Activated B cell treated with CpG ODN at 0.5 μM for 24 hours (primary cell): Measurements from ENCODE around the gene IGFL2. TPM values are rescaled to one million over a fixed set of nuclear protein-coding genes. Genes with fewer than 3 reads are reported as not detected.

Experiments used
- ATAC-seq: fragments of 200-7000 bp; cut with Tn5 transposase; one replicate; pipeline ENCODE4 v1.10.0; 2021; ENCODE audit warnings: low read depth, mild to moderate bottlenecking, moderate library complexity
- CTCF ChIA-PET: fragments of 350-600 bp; sonication (Branson Sonifier 250); formaldehyde crosslinking; loops from one replicate; lab custom pipeline; 2021; ENCODE audit warnings: antibody characterized with exemption; lab: Charles Lee
- POLR2A ChIA-PET: fragments of 350-600 bp; sonication (Branson Sonifier 250); formaldehyde crosslinking; loops from one replicate; lab custom pipeline; 2021; ENCODE audit warnings: antibody characterized with exemption; lab: Charles Lee
- DNase-seq: peaks from one replicate; pipeline ENCODE4 v3.0.0; 2022
- H3K27ac Mint-ChIP-seq: one replicate; pipeline ENCODE4 v1.8.0; 2020; ENCODE audit warnings: mixed read lengths
- H3K27me3 Mint-ChIP-seq: one replicate; pipeline ENCODE4 v1.8.0; 2021; ENCODE audit warnings: mixed read lengths
- H3K36me3 Mint-ChIP-seq: one replicate; pipeline ENCODE4 v1.8.0; 2021; ENCODE audit warnings: low read depth, mixed read lengths
- H3K4me1 Mint-ChIP-seq: one replicate; pipeline ENCODE4 v1.8.0; 2021; ENCODE audit warnings: mixed read lengths
- H3K4me3 Mint-ChIP-seq: one replicate; pipeline ENCODE4 v1.8.0; 2020; ENCODE audit warnings: mild to moderate bottlenecking, mixed read lengths
- H3K9me3 Mint-ChIP-seq: one replicate; pipeline ENCODE4 v1.8.0; 2020; ENCODE audit warnings: mixed read lengths
- CTCF ChIP-seq: fragments of 200-600 bp; IDR thresholded peaks from one replicate; pipeline ENCODE4 v1.8.0; 2022; ENCODE audit warnings: antibody characterized with exemption, mild to moderate bottlenecking
- intact Hi-C: fragments of 100-400 bp; cut with micrococcal nuclease; formaldehyde crosslinking; loops from one replicate; pipeline ENCODE4 v1.15.1; 2024
- total RNA-seq: library from RNA; stranded (reverse); gene quantifications from 2 replicates; pipeline ENCODE4 v1.2.3, GENCODE V29; 2022

The IGFL2 gene
- total RNA-seq, 1 donor from 2014 or later, result not detected

- no peak for DNase-seq
- H3K9me3 Mint-ChIP-seq, result peaks cover 2% of the 10 kb centered on the region
- ChIA-PET CTCF (no interaction called here), POLR2A (no interaction called here)
- no peaks in the 10 kb centered on the region for H3K4me1 Mint-ChIP-seq
- peaks cover 26% of the 10 kb centered on the region for H3K27me3 Mint-ChIP-seq
- no peak overlapping the region for H3K27ac Mint-ChIP-seq
- intact Hi-C loops, result no loop called here
- no peak for ATAC-seq
- TF ChIP-seq CTCF, result no peak
- H3K4me3 Mint-ChIP-seq, result no peak overlapping the region
- no peaks in the 10 kb centered on the region for H3K36me3 Mint-ChIP-seq
Observed at GRCh38 chr19:46111376-46111775, 36.7 kb upstream of the IGFL2 start.

GRCh38 chr19:46112527-46112926, 35.5 kb upstream of the IGFL2 start:
- no peak for TF ChIP-seq CTCF
- intact Hi-C loops, result no loop called here
- ChIA-PET CTCF (no interaction called here), POLR2A (no interaction called here)
- H3K4me3 Mint-ChIP-seq, result no peak overlapping the region
- no peaks in the 10 kb centered on the region for H3K4me1 Mint-ChIP-seq
- DNase-seq, result no peak
- H3K27ac Mint-ChIP-seq, result no peak overlapping the region
- H3K27me3 Mint-ChIP-seq, result peaks cover 27% of the 10 kb centered on the region
- ATAC-seq, result no peak
- no peaks in the 10 kb centered on the region for H3K36me3 Mint-ChIP-seq
- peaks cover 2% of the 10 kb centered on the region for H3K9me3 Mint-ChIP-seq

- no peak overlapping the region for H3K4me3 Mint-ChIP-seq
Observed at GRCh38 chr19:46113726-46114125, 34.3 kb upstream of the IGFL2 start.

GRCh38 chr19:46115396-46116106, 32.5 kb upstream of the IGFL2 start:
- TF ChIP-seq CTCF, result no peak
- Mint-ChIP-seq H3K9me3 (no peaks in the 10 kb centered on the region), H3K4me1 (no peaks in the 10 kb centered on the region), H3K4me3 (no peak overlapping the region), H3K27ac (no peak overlapping the region), H3K27me3 (peaks cover 42% of the 10 kb centered on the region), H3K36me3 (no peaks in the 10 kb centered on the region)
- intact Hi-C loops, result no loop called here
- ChIA-PET POLR2A (interaction anchor here (0.6 kb wide), 1 partner anchor 694 kb away, joined by 4 read pairs; no protein-coding TSS in a partner anchor), CTCF (no interaction called here)
- ATAC-seq (no peak), DNase-seq (no peak)

More at GRCh38 chr19:46113726-46114125, 34.3 kb upstream of the IGFL2 start:
- ChIA-PET POLR2A (no interaction called here), CTCF (no interaction called here)
- no peak for TF ChIP-seq CTCF
- DNase-seq (no peak), ATAC-seq (no peak)
- Mint-ChIP-seq H3K9me3 (peaks cover 2% of the 10 kb centered on the region), H3K27ac (no peak overlapping the region), H3K36me3 (no peaks in the 10 kb centered on the region), H3K27me3 (peaks cover 32% of the 10 kb centered on the region), H3K4me1 (no peaks in the 10 kb centered on the region)
- intact Hi-C loops, result no loop called here

GRCh38 chr19:46116121-46116520, 31.9 kb upstream of the IGFL2 start:
- ATAC-seq (no peak), DNase-seq (no peak)
- POLR2A ChIA-PET, result no interaction called here
- Mint-ChIP-seq H3K27ac (no peak overlapping the region), H3K9me3 (no peaks in the 10 kb centered on the region), H3K4me1 (no peaks in the 10 kb centered on the region), H3K27me3 (peaks cover 42% of the 10 kb centered on the region), H3K4me3 (no peak overlapping the region), H3K36me3 (no peaks in the 10 kb centered on the region)
- TF ChIP-seq CTCF, result no peak
- intact Hi-C loops, result no loop called here
- CTCF ChIA-PET, result no interaction called here
